Endothelial cell of umbilical vein (primary cell): ENCODE results near the gene GLI3. TPM values are rescaled to one million over a fixed set of nuclear protein-coding genes. Genes with fewer than 3 reads are reported as not detected.
A peak's percentile ranks its signal among the peaks of the same experiment; 100 is the strongest.

Experiments
- BruUV-seq: library from RNA; stranded (reverse); fragments of 400-500 nt; replicated peaks from 2 replicates; lab custom pipeline; 2021; lab: Mats Ljungman, UMichigan
- CTCF ChIA-PET: fragments of 300-600, 350-600 bp; sonication (Branson Sonifier 250); formaldehyde crosslinking; loops from one replicate; lab custom pipeline; 2021; ENCODE audit warnings: antibody characterized with exemption, inconsistent platforms; lab: Charles Lee
- POLR2A ChIA-PET: fragments of 300-600, 350-600 bp; sonication (Branson Sonifier 250); formaldehyde crosslinking; loops from one replicate; lab custom pipeline; 2021; ENCODE audit warnings: antibody characterized with exemption, inconsistent platforms; lab: Charles Lee
- DNase-seq: peaks from one replicate; pipeline ENCODE4 v3.0.0-alpha.2; 2011; ENCODE audit warnings: low read depth, low spot score
- FAIRE-seq: peaks from 2 replicates; lab custom pipeline; 2011; peaks lifted over from hg19 to GRCh38; lab: Jason Lieb, UNC
- H2AFZ ChIP-seq: 2 replicates; pipeline ENCODE4 v1.6.0; 2012; ENCODE audit warnings: low read depth, low read length, control low read depth, inconsistent platforms
- H3K27ac ChIP-seq: 2 replicates; pipeline ENCODE4 v1.5.1; 2011; ENCODE audit warnings: low read depth, mild to moderate bottlenecking, control low read depth, low read length, moderate library complexity; ENCODE audit not compliant: insufficient read depth
- H3K27me3 ChIP-seq, 2 experiments: 2 replicates each; pipeline versions ENCODE4 v1.6.0 to v1.6.1; 2011; ENCODE audit warnings: low read length in 2 of 2, mixed read lengths in 1 of 2; ENCODE audit not compliant: control insufficient read depth in 2 of 2, insufficient read depth in 2 of 2
- H3K36me3 ChIP-seq, 2 experiments: 2 replicates in 1 of 2; 3 replicates in 1 of 2; pipeline ENCODE4 v1.5.1; 2011; ENCODE audit warnings: low read length in 2 of 2, mild to moderate bottlenecking in 1 of 2, moderate library complexity in 1 of 2; ENCODE audit not compliant: control insufficient read depth in 2 of 2, insufficient read depth in 2 of 2; ENCODE audit errors: extremely low read depth in 1 of 2
- H3K4me1 ChIP-seq: 3 replicates; pipeline ENCODE4 v1.5.1; 2011; ENCODE audit warnings: mild to moderate bottlenecking, low read length; ENCODE audit not compliant: control insufficient read depth, insufficient read depth; ENCODE audit errors: extremely low read depth
- H3K4me2 ChIP-seq: 2 replicates; pipeline ENCODE4 v1.6.1; 2011; ENCODE audit warnings: low read length, control low read depth, mixed read lengths; ENCODE audit not compliant: insufficient read depth
- H3K4me3 ChIP-seq, 3 experiments: fragments of 200-600 bp in 1 of 3; sonication (generic), shearing (Covaris generic) in 1 of 3; replicated peaks in 1 of 3; 2 replicates each; pipeline ENCODE4 v1.5.1; 2011 to 2016; ENCODE audit warnings: control low read depth in 3 of 3, low read length in 3 of 3, mild to moderate bottlenecking in 2 of 3, inconsistent platforms in 1 of 3, low read depth in 1 of 3, moderate library complexity in 1 of 3; ENCODE audit not compliant: insufficient read depth in 1 of 3
- H3K79me2 ChIP-seq: 2 replicates; pipeline ENCODE4 v1.6.0; 2012; ENCODE audit warnings: low read length, inconsistent platforms; ENCODE audit not compliant: control insufficient read depth, insufficient read depth
- H3K9ac ChIP-seq: replicated peaks from 2 replicates; pipeline ENCODE3; 2011; ENCODE audit warnings: low read length, control low read depth; ENCODE audit not compliant: insufficient read depth; ENCODE audit errors: extremely low read depth
- H3K9me1 ChIP-seq: replicated peaks from 3 replicates; pipeline ENCODE4 v1.6.0; 2011; ENCODE audit warnings: mild to moderate bottlenecking, low read length; ENCODE audit not compliant: control insufficient read depth, insufficient read depth; ENCODE audit errors: extremely low read depth
- H3K9me3 ChIP-seq: replicated peaks from 2 replicates; pipeline ENCODE4 v1.5.1; 2012; ENCODE audit warnings: low read length, inconsistent platforms; ENCODE audit not compliant: control insufficient read depth, insufficient read depth
- H4K20me1 ChIP-seq: replicated peaks from 2 replicates; pipeline ENCODE3; 2011; ENCODE audit warnings: mild to moderate bottlenecking, low read length; ENCODE audit not compliant: control insufficient read depth, insufficient read depth; ENCODE audit errors: extremely low read depth
- CTCF ChIP-seq, 2 donors: IDR thresholded peaks; 1 replicate in 1 of 2; 2 replicates in 1 of 2; pipeline ENCODE4 v1.5.1; 2011; ENCODE audit warnings: low read length in 2 of 2, mild to moderate bottlenecking in 2 of 2, moderate library complexity in 2 of 2, control low read depth in 1 of 2, inconsistent platforms in 1 of 2, low read depth in 1 of 2; ENCODE audit not compliant: insufficient read depth in 1 of 2; ENCODE audit errors: extremely low read depth in 1 of 2
- EZH2 ChIP-seq: IDR thresholded peaks from 2 replicates; pipeline ENCODE4 v1.6.1; 2012; ENCODE audit warnings: borderline replicate concordance, low read depth, mild to moderate bottlenecking, moderate library complexity, low read length, inconsistent platforms; ENCODE audit not compliant: severe bottlenecking
- FOS ChIP-seq: IDR thresholded peaks from 2 replicates; pipeline ENCODE4 v1.6.1; 2011; ENCODE audit warnings: mild to moderate bottlenecking, low read length, moderate library complexity, borderline replicate concordance; ENCODE audit not compliant: insufficient read depth
- GATA2 ChIP-seq: IDR thresholded peaks from 2 replicates; pipeline ENCODE4 v1.7.0; 2011; ENCODE audit warnings: low read depth, mild to moderate bottlenecking, moderate library complexity, mixed read lengths, low read length; ENCODE audit not compliant: insufficient read length, insufficient read depth
- JUN ChIP-seq: IDR thresholded peaks from 2 replicates; pipeline ENCODE4 v1.6.1; 2011; ENCODE audit warnings: borderline replicate concordance, low read depth; ENCODE audit not compliant: insufficient read length, insufficient read depth
- MAX ChIP-seq: IDR thresholded peaks from 2 replicates; pipeline ENCODE4 v1.6.1; 2011; ENCODE audit not compliant: insufficient read depth, insufficient read length
- MYC ChIP-seq: IDR thresholded peaks from one replicate; pipeline ENCODE4 v1.6.1; 2011; ENCODE audit warnings: mild to moderate bottlenecking, low read depth, low read length
- POLR2A ChIP-seq: IDR thresholded peaks from 2 replicates; pipeline ENCODE4 v1.6.1; 2012; ENCODE audit warnings: low read depth, mild to moderate bottlenecking, control low read depth, low read length
- POLR2AphosphoS5 ChIP-seq: IDR thresholded peaks from 2 replicates; pipeline ENCODE4 v1.6.1; 2012; ENCODE audit warnings: low read depth, mild to moderate bottlenecking, control low read depth, low read length, moderate library complexity; ENCODE audit not compliant: insufficient read depth
- dilution Hi-C: fragments of 300-500 bp; cut with MboI; formaldehyde crosslinking; loops from one replicate; pipeline ENCODE4 v1.15.0; 2019; ENCODE audit warnings: low sequenced_read_pairs; ENCODE audit not compliant: extremely low pct_ligation_motif_present
- intact Hi-C: fragments of 100-400 bp; cut with micrococcal nuclease; formaldehyde crosslinking; loops from one replicate; pipeline ENCODE4 v1.10.0; 2022
- polyA plus RNA-seq, 4 experiments: library from polyadenylated mRNA; depleted of rRNA in 3 of 4; stranded (reverse) in 3 of 4; unstranded in 1 of 4; fragments of >200 nt; gene quantifications; 2 replicates each; pipeline versions ENCODE4 v1.2.1 to v1.2.3, GENCODE V29; 2011 to 2012; ENCODE audit warnings: missing spikeins in 1 of 4
- total RNA-seq: library from RNA; stranded (reverse); gene quantifications from 2 replicates; pipeline ENCODE4 v1.2.3, GENCODE V29; 2021

GLI3 gene
- total and polyA plus RNA-seq, 2 donors (not counting 3 experiments of a cell fraction or from before 2014, with no cell fraction given): 6.0 to 24.9 TPM

- BruUV-seq: no TSS peak
- CTCF ChIA-PET: interaction anchor here (1.0 to 1.9 kb wide), 10 partner anchors 16 to 1111 kb away, joined by 3 to 12 read pairs (median 4); no protein-coding TSS in a partner anchor
- Histone ChIP-seq H3K27me3 (no peaks in the 10 kb centered on the region), H3K9ac (no peak overlapping the region), H3K9me3 (no peaks in the 10 kb centered on the region), H4K20me1 (no peaks in the 10 kb centered on the region), H3K4me2 (peak overlapping the region; percentile 83), H3K36me3 (no peaks in the 10 kb centered on the region), H3K79me2 (no peaks in the 10 kb centered on the region), H3K4me3 (no peak overlapping the region), H3K9me1 (no peaks in the 10 kb centered on the region), H2AFZ (no peak overlapping the region), H3K27ac (no peak overlapping the region), H3K4me1 (peaks cover 37% of the 10 kb centered on the region)
- POLR2A ChIA-PET: no interaction called here
- FAIRE-seq (no peak), DNase-seq (no peak)
- TF ChIP-seq JUN (no peak), EZH2 (no peak), POLR2AphosphoS5 (no peak), POLR2A (no peak), MAX (no peak), CTCF (IDR thresholded peaks at IDR 0.05; ENCODE audit: extremely low read depth in 1 of 2, insufficient read depth in 1 of 2, low read depth in 1 of 2, low read length in 2 of 2) (no peak), GATA2 (no peak), FOS (no peak), MYC (no peak)
- intact Hi-C loops: no loop called here
- dilution Hi-C loops: loop anchor here (25.0 kb wide), 1 partner anchor 240 kb away; the partner anchor contains the start of gene GLI3
Observed at GRCh38 chr7:41997151-41997550, 239.9 kb downstream of the GLI3 start.
